OCI-M1 (cell line): ENCODE results near the gene CRYBG3.
A peak's percentile ranks its signal among the peaks of the same experiment; 100 is the strongest.

Experiments used
- DNase-seq: peaks from one replicate; lab custom pipeline; 2025; lab: John Stamatoyannopoulos, UW

The CRYBG3 gene

DNA sequence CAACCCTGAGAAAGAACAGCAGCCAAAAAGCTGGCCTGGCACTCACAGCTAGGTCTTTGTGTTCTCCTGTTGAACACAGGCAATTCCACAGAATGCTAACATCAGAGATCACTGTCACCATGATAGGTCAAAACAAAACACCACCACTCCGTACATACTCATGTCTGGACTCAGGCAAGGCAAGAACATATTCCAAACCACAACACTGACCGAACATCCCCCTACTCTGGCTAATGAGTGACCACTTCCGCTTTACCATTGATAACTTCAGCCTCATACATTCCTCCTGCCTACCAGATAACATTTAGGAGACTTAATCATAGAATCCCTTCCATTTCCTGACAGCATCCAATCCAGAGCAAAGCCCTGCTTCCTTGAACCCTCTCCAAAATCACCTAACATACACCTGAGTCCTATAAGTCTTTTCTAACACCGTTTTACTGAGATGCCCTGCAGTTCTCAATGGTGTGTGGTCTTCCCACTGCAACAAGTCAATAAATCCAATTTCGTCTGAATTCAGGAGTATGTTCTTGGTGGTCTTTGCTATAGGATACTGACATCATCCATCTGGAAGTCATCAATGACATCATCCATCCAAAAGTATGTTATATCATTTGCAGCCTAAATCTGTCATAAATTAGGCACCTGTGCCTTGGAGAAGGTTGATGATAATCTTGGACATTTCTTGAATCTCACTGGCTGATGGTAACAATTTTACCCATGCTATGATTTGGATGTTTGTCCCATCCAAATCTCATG lies 126.7 kb downstream of the CRYBG3 start:
- peak; percentile 42 for DNase-seq

DNA sequence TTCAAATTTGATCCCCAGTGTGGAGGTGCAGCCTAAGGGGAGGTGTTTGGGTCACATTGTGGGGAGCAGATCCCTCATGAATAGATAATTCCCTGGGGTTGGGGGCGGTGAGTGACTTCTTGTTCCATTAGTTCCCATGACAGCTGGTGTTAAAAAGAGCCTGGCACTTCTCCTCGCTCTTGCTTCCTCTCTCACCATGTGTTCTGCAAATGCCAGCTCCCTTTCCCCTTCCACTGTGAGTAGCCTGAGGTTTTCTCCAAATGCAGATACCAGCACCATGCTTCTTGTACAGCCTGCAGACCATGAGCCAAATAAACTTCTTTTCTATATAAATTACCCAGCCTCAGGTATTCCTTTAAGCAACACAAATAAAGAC lies 127.3 kb downstream of the CRYBG3 start:
- DNase-seq: no peak

DNA sequence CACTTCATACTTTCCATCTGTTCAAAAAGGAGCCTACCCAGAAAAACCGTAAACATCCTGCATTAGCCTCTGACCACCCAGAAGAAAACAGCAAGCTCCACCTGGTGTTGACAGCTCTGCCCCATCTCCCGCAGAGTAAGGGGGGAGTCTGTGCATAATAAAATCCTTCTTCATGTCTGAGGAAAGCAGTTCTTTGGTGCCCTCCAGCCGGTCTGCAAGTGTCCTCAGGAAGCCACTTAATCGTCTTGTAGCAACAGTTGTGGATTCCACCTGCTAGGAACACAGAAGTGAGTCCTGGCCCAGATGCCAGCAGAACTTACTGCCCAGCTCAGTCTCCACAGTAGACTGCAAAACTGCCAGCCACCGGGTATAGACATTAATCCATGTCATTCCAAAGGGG lies 127.9 kb downstream of the CRYBG3 start:
- no peak for DNase-seq

DNA sequence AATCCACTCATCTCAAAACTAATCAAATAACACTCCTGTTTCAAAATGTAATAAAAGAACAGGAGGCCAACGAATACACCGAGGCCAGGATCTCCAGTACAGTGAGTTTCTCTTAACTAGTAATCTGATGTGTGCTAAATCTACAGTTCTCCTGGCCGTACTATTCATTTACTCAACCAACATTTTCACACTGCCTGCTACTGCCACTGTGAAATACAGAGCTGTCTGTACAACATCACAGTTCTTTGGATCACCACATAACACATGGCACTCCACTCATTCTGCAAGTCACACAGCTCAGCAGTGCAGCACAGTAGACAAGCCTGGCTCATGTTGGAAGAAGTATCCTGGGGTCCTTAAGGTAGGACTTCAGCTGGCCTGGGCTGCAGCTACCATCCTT lies 128.5 kb downstream of the CRYBG3 start:
- no peak for DNase-seq

DNA sequence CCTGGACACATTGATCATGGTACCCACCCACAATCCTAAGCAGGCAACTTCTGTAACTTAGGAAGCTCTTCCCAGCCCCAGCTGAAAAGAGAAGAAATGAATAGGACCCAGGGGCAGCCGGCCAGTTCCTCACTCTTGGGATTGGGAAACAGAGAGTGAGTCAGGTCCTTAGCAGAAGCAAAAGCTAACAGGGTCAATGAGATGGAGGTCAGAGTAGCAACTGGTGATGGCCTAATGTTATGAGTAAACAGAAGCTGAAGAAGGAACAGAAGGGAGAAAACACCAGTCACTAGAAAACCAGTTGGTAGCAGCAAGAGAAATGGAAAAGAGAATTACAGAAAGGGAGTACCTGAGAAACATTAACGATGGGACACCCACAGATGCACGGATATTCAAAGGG lies 130.5 kb downstream of the CRYBG3 start:
- no peak for DNase-seq

DNA sequence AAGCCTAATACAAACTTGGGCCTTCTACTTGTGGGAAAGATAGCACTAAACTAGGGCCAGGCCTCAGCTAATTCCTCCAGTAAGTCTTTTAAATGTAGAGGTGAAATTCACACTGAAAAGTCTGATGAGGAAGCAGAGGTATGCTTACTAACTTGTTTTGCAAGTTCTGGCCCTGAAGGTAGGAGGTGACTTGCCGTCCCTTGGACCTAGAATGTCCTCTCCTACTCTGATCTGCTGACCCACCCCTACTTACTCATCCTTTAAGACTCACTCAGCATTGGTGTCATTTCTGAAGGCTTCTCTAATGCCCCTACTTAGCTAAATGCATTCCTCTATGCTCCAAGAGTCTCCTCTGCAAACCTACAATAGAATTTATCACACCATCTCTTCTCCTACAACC lies 131.1 kb downstream of the CRYBG3 start:
- DNase-seq: no peak

DNA sequence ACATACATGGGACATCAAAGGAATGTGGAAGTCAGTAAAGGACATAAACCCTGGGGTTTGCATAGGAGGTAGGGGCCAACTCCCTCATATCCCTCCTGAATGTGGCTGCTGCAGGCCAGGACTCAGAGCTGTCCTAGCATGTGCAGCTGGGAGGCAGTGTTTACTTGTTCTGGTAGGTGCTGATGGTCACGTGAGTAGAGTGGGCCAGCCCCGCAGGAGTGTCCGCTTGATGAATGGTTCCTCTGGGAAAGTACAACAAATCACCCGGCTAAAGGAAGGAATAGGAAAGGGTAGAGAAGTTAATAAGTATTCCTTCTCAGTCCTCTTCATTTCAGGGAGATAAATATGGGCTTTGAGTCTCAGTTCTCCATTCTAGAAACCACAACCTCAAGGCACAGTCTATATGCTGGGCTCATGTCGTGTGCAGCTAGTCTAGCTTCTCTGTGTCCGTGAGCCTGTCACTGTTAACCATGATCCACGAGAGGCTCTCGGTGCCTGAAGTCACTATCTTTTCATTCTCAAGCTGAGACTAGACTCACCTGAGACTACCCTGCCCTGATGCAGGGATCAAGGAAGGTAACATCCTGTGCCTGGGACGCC lies 132.5 kb downstream of the CRYBG3 start:
- no peak for DNase-seq

DNA sequence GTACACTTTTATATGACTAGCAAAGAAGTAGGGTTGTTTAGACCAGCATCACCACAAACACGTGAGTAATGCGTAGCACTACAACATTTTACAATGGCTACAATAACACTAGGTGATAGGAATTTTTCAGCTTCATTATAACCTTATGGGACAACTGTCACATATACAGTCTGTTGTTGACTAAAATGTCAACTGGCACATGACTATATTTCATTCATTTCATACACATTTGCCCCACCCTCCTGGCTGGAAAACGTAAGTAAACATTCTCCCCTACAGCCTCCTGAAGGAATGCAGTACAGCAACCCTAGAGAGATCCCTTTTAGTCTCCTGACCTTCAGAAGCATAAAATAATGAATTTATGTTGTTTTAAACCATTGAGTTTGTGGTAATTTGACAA lies 134.2 kb downstream of the CRYBG3 start:
- no peak for DNase-seq

DNA sequence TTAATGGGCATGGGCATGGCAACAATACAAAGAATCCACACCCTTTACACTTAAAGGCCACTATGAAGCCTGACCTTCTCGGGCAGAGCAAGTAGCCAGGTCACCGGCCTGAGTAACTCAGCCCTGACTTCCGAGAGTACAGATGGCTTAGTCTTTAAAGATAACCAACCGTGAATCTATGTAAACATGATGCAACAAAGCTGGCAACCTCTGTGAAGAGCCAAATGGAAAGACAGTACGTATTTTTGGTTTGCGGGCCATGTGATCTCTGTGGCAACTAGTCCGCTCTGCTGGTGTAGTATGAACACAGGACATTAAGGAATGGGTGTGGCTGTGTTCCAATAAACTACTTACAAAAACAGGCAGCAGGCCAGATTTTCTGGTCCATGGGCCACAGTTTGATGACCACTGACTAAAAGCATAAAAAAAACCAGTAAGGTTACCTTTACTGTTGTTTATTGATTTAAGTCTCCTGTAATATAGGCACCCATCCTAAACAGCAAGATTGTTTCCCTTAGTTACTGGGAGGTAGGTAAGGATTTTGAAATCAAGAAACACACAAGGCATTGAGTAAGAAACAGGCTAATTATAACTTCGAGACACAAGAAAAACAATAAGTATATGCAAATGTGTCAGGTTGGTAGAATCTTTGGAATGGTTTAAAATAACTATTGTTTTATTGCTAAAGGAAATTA lies 136.0 kb downstream of the CRYBG3 start:
- DNase-seq: no peak

DNA sequence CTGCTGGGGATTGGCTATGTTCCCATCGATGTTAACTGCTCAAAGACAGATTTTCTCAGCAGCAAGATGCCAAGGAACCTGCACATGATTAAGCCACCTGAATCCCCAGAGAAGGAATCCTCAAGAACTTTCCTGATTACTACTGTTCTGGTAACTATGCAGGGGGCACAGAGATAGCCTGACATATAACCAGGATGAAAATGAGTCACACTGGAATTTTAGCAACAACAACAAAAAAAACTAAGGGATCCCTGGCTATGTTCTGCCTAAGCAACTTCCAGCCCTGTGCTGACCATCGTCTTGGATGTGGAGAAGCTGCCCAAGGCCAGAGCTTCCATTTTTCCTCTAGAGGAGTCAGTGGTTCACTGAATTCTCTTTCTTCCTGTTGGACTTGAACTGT lies 136.6 kb downstream of the CRYBG3 start:
- DNase-seq: no peak

DNA sequence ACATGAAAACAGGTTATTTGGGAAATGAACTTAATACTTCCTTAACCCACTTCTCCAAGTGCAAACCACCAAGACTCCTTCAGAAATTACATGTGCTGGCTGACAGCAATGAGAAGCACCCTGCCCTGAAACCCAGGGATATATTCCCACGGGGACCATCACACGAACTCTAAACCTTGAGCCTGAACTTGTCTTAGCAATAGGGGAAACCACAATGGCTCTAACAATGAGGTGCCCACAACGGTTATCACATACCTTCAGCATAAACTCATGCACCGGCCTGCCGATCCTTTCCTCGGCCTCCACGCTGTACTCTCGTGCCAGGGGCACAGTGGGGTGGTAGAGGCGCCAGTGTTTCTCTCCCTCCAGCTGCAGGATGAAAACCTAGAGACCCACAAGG lies 137.0 kb downstream of the CRYBG3 start:
- no peak for DNase-seq

DNA sequence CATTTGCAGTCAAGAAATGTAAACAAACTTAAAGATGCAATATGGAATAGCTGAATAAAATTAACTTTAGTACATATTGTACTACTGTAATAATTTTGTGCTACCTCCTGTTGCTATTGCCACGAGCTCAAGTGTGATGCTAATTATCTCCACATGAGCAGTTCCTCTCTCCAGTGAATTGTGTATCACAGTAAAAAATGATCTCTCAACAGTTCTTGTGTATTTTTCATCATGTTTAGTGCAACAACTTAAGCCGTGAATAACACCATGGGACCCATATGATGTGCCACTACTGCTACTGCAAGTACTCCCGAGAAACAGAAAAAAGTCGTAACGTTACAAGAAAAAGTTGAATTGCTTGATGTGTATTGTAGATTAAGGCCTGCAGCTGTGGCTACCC lies 138.1 kb downstream of the CRYBG3 start:
- DNase-seq: no peak

DNA sequence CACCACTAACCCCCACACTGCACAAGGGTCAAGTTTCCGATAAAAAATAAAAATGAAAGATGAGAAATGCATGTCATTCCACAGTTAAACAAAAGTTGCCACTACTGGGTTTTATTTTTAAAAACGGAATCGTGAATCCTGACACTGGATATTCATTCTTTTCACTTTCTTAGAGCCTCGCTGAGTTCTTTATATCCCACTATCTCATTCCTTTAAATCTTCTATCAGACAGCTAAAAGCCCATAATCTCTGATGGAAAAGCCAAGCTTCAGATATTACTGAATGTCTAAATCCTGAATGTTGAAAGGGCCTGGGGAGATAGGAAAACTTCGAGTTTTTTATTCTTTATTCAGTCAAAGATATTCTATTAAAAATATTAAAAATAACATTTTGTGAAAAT lies 138.7 kb downstream of the CRYBG3 start:
- no peak for DNase-seq

DNA sequence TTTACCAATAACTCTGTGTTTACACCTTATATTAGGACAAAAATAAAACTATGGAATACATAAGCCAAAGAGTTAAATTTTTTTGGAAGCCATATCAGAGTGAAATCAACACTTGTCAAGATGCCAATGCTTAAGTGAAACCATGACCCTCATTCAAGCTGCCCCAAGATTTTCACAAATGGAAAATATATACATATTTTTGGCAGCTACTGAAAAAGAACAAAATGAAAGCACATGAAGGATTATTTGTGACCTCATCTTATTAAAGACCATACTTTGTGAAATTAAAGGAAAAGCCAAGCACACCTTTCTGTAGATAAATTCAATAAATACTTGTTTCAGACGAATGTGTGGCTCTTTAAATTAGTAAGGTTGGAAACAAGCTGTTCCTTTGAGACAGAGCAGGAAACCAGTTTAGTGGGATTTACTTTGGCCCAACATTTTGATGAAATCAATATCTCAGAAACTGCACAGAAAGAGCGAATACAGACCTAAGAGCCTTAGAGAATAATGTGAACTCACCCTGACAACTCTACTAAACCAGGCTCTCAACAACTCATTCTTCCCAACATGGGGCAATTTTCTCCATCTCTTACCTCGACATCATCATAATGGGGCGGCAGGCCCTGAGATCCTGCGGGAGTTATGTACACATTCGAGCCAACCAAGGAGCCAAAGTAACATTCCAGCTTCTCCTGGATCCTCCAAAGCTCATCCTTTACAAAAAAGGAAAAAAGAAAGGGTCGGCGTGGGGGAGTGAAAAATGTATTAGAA lies 139.4 kb downstream of the CRYBG3 start:
- DNase-seq: no peak

DNA sequence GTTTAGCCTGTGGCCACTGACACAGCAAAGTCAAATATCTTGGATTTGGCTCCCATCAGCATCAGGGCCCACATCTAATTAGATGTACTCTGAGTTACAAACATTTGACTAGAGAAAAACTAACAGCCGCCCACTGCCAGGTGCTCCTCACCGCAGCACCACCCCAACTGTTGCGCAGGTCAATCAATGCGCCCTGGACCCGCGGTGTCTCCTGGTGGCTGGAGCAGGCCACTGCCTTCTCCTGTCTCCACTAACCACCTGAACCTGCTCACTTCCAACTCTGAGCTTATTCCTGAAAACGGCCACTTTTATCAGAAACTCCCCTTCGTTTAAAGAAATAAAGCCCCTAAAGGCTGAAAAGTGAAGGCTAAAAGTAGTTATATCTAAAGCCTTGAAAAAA lies 146.2 kb downstream of the CRYBG3 start:
- no peak for DNase-seq

DNA sequence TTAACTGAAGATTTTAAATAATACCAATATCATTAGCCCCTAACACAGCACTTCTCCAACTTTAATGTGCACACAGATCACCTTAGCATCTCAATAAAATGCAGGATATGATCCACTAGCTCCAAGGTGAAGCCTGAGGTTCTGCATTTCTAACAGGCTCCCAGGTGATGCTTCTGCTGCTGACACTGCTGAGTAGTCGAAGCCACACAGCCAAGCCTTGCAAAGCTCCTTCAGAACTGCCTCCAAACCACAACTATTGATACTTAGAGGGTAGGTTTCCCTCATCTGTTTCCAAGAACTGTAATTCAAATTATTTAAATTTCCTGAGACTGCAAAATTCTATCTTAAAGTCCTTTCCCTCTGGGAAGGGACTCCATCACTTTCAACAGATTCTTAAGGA lies 146.6 kb downstream of the CRYBG3 start:
- DNase-seq: no peak

DNA sequence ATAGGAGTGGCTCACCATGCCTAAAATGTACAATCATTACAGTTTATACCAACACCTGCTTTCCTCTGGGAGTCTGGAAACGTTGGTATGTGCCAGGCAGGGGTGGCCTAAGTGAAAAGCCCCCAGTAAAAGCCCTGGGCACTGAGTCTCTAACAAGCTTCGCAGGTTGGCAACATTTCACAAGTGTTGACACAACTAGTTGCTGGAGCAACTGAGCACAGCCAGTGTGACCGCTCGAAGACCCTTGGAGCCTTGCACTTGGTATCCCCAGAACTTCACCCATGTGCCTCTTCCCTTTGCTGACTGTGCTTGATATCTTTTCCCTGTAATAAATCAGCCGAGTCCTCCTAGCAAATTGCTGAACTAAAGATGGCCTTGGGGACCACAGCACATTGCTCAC lies 147.7 kb downstream of the CRYBG3 start:
- no peak for DNase-seq

DNA sequence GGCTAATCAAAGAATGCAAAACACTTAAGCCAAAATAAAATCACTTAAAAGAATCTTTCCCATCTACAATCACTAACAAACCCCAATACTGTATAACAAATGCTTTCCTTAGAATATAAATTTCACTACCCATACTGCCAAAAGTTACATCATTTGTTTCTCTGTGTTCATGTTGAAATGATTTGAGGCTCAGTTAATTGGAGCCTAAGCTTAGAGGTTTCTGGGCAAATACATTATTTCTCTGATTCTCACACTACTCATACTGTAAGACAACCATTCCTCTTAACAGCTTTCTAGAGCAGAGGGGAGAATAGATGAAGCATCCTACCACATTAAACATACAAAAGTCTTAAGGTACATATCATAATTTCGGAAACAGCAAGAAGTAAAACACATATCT lies 148.3 kb downstream of the CRYBG3 start:
- DNase-seq: no peak

DNA sequence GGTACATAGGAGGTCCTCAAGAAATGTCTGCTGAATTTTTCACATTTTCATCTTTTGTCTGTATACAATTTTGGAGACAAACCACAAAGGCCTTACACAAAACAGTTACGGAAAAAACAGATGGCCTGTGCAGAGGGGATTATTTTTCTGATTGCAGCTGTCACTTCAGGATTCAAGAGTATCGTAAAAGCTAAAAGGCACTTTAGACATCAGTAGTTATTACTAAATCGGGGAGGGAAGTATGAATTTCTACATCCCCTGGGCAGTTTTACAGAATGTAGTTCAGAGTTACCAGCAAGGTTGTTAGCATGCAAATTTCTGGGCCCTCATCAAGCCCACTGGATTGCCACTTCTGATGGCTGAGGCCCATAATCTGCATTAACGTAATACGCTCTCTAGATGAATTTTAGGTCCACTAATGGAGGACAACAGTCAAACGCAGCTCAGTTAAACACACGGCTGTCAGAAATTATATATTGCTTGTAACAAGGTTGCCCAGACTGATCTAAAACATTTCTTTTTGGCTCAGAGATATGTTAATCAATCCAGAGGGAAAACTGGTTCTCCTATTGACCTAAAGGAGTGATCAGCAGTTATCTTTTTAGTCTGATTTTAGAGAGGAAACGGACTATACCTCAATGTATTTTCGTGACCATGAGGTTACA lies 149.3 kb downstream of the CRYBG3 start:
- no peak for DNase-seq

DNA sequence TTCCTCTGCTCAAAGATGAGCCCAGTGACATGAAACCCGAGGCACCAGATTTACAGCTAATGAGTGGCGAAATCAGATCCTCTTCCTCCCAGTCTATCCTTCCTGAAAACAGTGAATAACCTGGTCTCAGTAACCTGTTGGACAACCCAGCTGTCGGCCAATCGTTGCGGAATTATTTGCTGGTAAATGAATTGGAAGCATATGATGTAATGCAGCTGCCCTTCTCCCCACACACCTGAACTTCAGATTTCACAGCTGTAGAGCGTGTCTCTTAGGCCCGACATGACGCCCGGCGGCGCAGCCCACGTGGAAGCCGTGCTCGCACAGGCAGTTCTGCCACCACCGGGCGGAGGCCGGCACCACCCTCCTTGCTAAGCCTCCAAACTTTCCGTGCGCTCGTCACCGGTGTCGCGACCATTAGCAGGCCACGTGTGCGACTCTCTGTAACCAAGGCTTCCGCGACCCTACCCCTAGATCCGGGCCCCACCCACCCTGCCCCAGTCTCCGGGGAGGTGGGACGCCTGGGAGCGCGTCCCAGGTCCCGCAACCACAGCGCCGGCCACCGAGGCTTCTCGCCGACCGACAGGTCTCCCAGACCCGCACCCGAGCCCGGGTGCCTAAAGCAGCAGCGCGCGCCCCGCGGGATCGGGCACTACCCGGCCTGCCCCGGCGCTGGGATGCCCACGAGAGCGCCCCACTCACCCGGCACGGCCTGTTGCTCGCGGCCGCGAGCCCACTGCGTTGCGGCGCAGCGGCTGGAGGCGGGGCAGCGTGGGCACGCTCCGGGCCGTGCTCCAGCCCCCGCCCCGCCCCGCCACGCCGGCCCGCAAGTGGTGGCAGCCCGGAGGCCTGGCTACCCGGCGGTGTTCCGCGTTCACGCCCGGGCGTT lies 150.1 kb downstream of the CRYBG3 start, which contains the start of gene RIOX2:
TSS of gene RIOX2 (minus strand) at position 753 of the 889 bp plus-strand sequence. CDS start 4,838 bp downstream, outside the sequence.
- peak; percentile 82 for DNase-seq

DNA sequence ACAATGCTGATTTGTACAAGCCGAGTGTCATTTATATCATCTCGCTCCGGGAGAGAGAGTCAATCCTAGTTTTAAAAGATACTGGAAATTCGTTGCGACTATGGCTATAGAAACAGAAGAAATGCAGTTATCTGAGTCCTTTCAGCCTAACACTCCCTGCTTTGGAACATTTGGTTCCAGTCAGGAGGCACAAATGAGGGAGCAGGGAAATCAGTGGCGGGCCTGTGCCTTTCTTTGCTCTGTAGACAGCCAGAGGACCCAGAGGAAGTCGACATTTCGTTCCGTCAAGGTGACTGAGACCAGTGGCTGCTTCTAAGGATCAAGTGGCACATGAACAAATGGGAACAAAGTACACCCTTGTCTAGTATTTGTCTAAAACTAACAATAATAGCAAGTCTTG lies 151.2 kb downstream of the CRYBG3 start:
- DNase-seq: no peak
